ENCODE results near the gene FNDC3A. TPM values are rescaled to one million over a fixed set of nuclear protein-coding genes. Genes with fewer than 3 reads are reported as not detected.

The FNDC3A gene
- total and polyA plus RNA-seq, 2 experiments from 2014 or later = 21.9 to 73.5 TPM

DNA sequence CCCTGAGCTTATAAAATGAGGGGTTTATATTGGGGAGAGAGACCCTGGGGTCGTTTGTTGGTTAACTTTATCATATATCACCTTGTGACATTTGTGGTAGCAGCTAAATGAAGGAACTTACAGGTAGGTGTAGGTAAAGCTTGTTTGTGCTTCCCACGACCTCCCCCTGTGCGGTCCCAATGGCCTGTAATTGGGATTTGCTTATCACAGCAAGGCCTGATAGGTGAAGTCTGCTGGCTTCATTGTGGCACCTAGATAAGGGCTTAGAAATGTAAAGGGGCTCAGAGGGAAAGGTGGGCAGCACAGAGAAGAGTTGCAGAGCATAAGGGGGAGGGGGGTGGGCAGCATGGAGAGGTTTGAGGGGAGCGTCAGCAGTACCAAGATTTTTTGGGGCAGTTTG, 208.9 kb downstream of the FNDC3A start:
- Histone ChIP-seq H3K36me3 (replicated peaks; ENCODE audit: insufficient read depth, low read depth) (no peaks in the 10 kb centered on the region), H3K27ac (no peak overlapping the region), H4K20me1 (ENCODE audit: insufficient read depth, poor library complexity, severe bottlenecking) (no peaks in the 10 kb centered on the region), H3K9me2 (replicated peaks; ENCODE audit: insufficient read depth) (no peaks in the 10 kb centered on the region), H2AFZ (no peak overlapping the region), H3K4me1 (ENCODE audit: insufficient read depth) (no peaks in the 10 kb centered on the region), H3K27me3 (no peaks in the 10 kb centered on the region), H3K4me3 (no peak overlapping the region), H3K9me3 (ENCODE audit: low read depth) (no peaks in the 10 kb centered on the region), H3K4me2 (no peak overlapping the region), H3K79me2 (no peaks in the 10 kb centered on the region)
- TF ChIP-seq EZH2phosphoT487 (IDR thresholded peaks at IDR 0.05; ENCODE audit: low read depth, severe bottlenecking, unreplicated experiment) (no peak), EZH2 (IDR thresholded peaks at IDR 0.05; ENCODE audit: borderline replicate concordance) (no peak)
- TF ChIP-seq, protein P1, sequence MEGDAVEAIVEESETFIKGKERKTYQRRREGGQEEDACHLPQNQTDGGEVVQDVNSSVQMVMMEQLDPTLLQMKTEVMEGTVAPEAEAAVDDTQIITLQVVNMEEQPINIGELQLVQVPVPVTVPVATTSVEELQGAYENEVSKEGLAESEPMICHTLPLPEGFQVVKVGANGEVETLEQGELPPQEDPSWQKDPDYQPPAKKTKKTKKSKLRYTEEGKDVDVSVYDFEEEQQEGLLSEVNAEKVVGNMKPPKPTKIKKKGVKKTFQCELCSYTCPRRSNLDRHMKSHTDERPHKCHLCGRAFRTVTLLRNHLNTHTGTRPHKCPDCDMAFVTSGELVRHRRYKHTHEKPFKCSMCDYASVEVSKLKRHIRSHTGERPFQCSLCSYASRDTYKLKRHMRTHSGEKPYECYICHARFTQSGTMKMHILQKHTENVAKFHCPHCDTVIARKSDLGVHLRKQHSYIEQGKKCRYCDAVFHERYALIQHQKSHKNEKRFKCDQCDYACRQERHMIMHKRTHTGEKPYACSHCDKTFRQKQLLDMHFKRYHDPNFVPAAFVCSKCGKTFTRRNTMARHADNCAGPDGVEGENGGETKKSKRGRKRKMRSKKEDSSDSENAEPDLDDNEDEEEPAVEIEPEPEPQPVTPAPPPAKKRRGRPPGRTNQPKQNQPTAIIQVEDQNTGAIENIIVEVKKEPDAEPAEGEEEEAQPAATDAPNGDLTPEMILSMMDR (IDR thresholded peaks at IDR 0.05; ENCODE audit: poor library complexity) = no peak
- WGBS (ENCODE audit: low lambda C conversion rate, missing lambda C conversion rate) = 59% methylated on average over 4 of the region's 4 CpGs
- DNase-seq (ENCODE audit: low spot score) = no peak

DNA sequence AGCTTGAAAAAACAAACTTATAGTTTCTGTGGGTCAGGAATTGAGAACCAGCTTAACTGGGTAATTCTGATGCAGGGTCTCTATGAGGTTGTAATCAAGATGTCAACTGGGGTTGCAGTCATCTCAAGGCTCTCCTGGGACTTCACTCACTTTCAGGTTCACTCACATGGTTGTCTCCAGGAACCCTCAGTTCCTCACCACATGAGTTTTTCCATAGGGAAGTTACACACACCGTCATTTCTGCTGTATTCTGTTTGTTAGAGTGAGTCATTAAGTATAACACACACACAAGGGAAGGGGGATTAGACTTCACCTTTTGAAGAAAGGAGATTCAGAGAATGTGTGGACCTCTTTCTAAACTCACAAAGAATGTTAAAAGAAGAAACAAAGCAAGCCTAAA, 209.6 kb downstream of the FNDC3A start:
- Histone ChIP-seq H2AFZ (no peak overlapping the region), H4K20me1 (ENCODE audit: insufficient read depth, poor library complexity, severe bottlenecking) (no peaks in the 10 kb centered on the region), H3K4me2 (no peak overlapping the region), H3K79me2 (no peaks in the 10 kb centered on the region), H3K36me3 (replicated peaks; ENCODE audit: insufficient read depth, low read depth) (no peaks in the 10 kb centered on the region), H3K27ac (no peak overlapping the region), H3K27me3 (no peaks in the 10 kb centered on the region), H3K9me2 (replicated peaks; ENCODE audit: insufficient read depth) (no peaks in the 10 kb centered on the region), H3K9me3 (ENCODE audit: low read depth) (no peaks in the 10 kb centered on the region), H3K4me3 (no peak overlapping the region), H3K4me1 (ENCODE audit: insufficient read depth) (no peaks in the 10 kb centered on the region)
- DNase-seq (ENCODE audit: low spot score) = no peak
- no peak for TF ChIP-seq EZH2 (IDR thresholded peaks at IDR 0.05; ENCODE audit: borderline replicate concordance)
- TF ChIP-seq, protein P1 (IDR thresholded peaks at IDR 0.05; ENCODE audit: poor library complexity) = no peak
- TF ChIP-seq EZH2phosphoT487 (IDR thresholded peaks at IDR 0.05; ENCODE audit: low read depth, severe bottlenecking, unreplicated experiment) = no peak
- 36% methylated on average over 1 of the region's 1 CpG for WGBS (ENCODE audit: low lambda C conversion rate, missing lambda C conversion rate)

DNA sequence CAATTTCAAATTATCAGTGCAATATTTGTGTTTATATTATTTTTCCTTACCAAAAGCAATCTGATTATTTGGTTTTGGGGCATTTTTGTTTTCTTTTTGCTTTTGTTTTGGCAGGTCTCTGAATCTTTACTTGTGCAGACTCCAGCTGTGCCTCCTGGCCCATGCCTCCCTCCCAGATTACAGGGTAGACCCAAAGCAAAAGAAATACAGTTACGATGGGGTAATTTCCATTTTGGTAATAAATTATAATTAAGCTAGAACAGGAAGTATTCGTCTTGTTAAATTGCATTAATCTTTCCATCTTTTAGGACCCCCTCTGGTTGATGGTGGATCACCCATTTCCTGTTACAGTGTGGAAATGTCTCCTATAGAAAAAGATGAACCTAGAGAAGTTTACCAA, 215.2 kb downstream of the FNDC3A start:
- H3K9me2 ChIP-seq (replicated peaks; ENCODE audit: insufficient read depth) = no peaks in the 10 kb centered on the region
- WGBS (ENCODE audit: low lambda C conversion rate, missing lambda C conversion rate) = 96% methylated on average over 2 of the region's 2 CpGs

More for the DNA sequence above, 215.2 kb downstream of the FNDC3A start:
- Histone ChIP-seq H3K4me2 (no peak overlapping the region), H3K36me3 (replicated peaks; ENCODE audit: insufficient read depth, low read depth) (no peaks in the 10 kb centered on the region), H3K4me1 (ENCODE audit: insufficient read depth) (no peaks in the 10 kb centered on the region), H3K79me2 (no peaks in the 10 kb centered on the region), H3K9me3 (ENCODE audit: low read depth) (no peaks in the 10 kb centered on the region), H2AFZ (no peak overlapping the region), H4K20me1 (ENCODE audit: insufficient read depth, poor library complexity, severe bottlenecking) (no peaks in the 10 kb centered on the region), H3K4me3 (no peak overlapping the region), H3K27ac (no peak overlapping the region), H3K27me3 (no peaks in the 10 kb centered on the region)
- TF ChIP-seq, protein P1 (IDR thresholded peaks at IDR 0.05; ENCODE audit: poor library complexity) = no peak
- TF ChIP-seq EZH2phosphoT487 (IDR thresholded peaks at IDR 0.05; ENCODE audit: low read depth, severe bottlenecking, unreplicated experiment) = no peak
- TF ChIP-seq EZH2 (IDR thresholded peaks at IDR 0.05; ENCODE audit: borderline replicate concordance) = no peak
- no peak for DNase-seq (ENCODE audit: low spot score)

Data from hepatocyte (in vitro differentiated cells).